ACC112 (cell line): ENCODE results near the gene RNU1-2.

Source experiments
- H2AFZ ChIP-seq: fragments of 200-600 bp; sonication (generic); one replicate; pipeline ENCODE4 v1.6.0; 2017; ENCODE audit warnings: antibody characterized with exemption, low read length; ENCODE audit not compliant: unreplicated experiment
- H3K27ac ChIP-seq: fragments of 200-600 bp; sonication (generic); 2 replicates; pipeline ENCODE4 v1.5.1; 2014; ENCODE audit warnings: low read depth, mild to moderate bottlenecking, antibody characterized with exemption, low read length, moderate library complexity
- H3K27me3 ChIP-seq: fragments of 200-600 bp; sonication (generic); 2 replicates; pipeline ENCODE4 v1.6.1; 2014; ENCODE audit warnings: mild to moderate bottlenecking, antibody characterized with exemption, low read length, moderate library complexity, mixed read lengths; ENCODE audit not compliant: insufficient read depth
- H3K36me3 ChIP-seq: fragments of 200-600 bp; sonication (generic); 2 replicates; pipeline ENCODE4 v1.6.1; 2016; ENCODE audit warnings: mild to moderate bottlenecking, antibody characterized with exemption, low read length, moderate library complexity, mixed read lengths; ENCODE audit not compliant: insufficient read depth
- H3K4me1 ChIP-seq: fragments of 200-600 bp; sonication (generic); one replicate; pipeline ENCODE4 v1.6.1; 2016; ENCODE audit warnings: low read length, mixed read lengths; ENCODE audit not compliant: insufficient read depth, unreplicated experiment, control insufficient read depth
- H3K4me3 ChIP-seq: fragments of 200-600 bp; sonication (generic); 2 replicates; pipeline ENCODE4 v1.5.1; 2014; ENCODE audit warnings: mild to moderate bottlenecking, low read depth, low read length
- H3K79me2 ChIP-seq: fragments of 200-600 bp; sonication (generic); one replicate; pipeline ENCODE4 v1.6.0; 2016; ENCODE audit warnings: low read length; ENCODE audit not compliant: control insufficient read depth, unreplicated experiment, insufficient read depth

The RNU1-2 gene

DNA sequence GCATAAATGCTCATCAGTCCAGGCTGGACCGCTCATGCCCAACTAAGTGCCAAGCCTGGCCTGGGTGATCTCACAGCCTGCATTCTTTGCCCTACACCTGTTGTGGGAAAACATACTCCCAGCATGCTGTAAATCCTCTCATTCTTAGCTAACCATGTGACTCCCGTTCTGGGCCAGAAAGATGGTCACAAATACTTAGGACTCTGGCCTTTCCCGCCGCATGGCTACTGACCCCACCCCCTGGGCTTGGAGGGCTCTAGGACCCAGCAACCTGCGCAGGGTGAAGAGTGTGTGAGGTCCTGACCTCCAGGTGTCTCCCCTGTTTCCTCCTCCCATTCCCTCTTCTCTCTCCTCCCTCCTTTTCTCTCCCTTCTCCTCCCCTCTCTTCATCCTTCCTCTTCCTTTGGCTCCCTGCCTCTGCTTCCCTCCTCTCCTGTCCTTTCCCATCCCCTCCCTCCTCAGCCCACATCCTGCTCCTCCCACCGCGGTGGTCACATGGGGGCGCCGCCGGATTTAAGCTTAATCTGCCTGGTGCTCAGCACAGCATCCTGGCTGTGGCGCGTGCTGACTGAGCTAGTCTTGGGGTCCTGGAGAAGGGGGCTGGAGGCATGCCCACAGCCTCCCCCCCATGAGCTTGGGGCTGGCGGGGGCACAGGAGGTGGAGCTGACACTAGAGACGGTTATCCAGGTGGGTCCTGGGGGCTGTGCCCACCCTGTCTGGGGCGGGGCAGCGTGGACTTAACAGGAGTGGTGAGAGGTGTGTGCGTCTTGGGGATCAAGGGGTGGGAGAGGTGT lies 25.8 kb downstream of the RNU1-2 start, which contains the start of gene CROCC:
Gene CROCC, plus strand, starts transcription at position 541 of the 795 bp plus-strand sequence. Its CDS starts 88 bp downstream, at position 629.
- Histone ChIP-seq H3K4me3 (no peak within 1 kb of the TSS), H2AFZ (no peak within 1 kb of the TSS), H3K36me3 (no peaks in the 10 kb centered on the region), H3K27me3 (no peaks in the 10 kb centered on the region), H3K79me2 (no peaks in the 10 kb centered on the region), H3K27ac (no peak within 1 kb of the TSS), H3K4me1 (no peaks in the 10 kb centered on the region)

DNA sequence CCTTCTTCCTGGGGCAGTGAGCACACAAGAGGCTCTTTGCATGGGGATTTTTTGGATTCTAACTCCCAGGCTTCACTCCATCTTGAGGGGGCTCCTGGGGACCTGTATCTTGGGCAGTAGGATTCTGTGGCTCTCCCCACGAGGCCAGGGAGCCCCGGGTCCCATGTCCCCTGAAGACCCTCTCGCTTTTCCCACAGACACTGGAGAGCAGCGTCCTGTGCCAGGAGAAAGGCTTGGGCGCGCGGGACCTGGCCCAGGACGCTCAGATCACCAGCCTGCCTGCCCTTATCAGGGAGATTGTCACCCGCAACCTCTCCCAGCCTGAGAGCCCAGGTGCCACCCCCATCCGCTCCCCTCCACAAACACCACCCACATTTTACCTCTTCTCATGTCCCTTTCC lies 26.7 kb downstream of the RNU1-2 start:
- Histone ChIP-seq H3K27ac (no peak overlapping the region), H3K4me1 (no peaks in the 10 kb centered on the region), H3K36me3 (no peaks in the 10 kb centered on the region), H2AFZ (no peak overlapping the region), H3K79me2 (no peaks in the 10 kb centered on the region), H3K4me3 (no peak overlapping the region), H3K27me3 (no peaks in the 10 kb centered on the region)

DNA sequence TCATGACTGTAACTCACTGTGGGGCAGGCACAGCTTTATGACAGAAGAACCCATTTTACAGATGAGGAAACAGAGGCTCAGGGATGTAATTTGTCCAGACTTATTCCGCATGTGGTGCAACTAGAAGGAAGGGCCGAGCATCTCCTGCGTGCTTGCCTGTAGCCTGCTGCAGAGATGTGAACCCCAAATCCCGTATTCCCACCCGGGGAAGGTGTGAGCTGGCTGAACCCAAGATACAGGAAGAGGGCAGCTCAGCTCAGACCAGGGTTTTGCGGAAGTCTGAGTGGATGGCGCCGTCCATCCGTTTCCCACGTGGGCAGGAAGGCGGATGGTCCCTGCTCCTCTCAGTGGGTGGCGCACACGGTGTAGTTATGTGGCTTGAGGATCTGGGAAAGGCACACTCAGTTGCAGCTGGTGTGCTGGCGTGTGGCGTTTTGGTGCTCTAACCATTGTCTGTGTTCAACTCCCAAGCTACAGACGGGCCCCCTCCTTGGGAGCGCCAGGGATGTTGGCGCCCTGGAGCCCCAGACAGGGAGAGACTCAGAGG lies 27.2 kb downstream of the RNU1-2 start:
- Histone ChIP-seq H3K4me3 (no peak overlapping the region), H3K27me3 (no peaks in the 10 kb centered on the region), H3K27ac (no peak overlapping the region), H3K36me3 (no peaks in the 10 kb centered on the region), H2AFZ (no peak overlapping the region), H3K4me1 (no peaks in the 10 kb centered on the region), H3K79me2 (no peaks in the 10 kb centered on the region)

DNA sequence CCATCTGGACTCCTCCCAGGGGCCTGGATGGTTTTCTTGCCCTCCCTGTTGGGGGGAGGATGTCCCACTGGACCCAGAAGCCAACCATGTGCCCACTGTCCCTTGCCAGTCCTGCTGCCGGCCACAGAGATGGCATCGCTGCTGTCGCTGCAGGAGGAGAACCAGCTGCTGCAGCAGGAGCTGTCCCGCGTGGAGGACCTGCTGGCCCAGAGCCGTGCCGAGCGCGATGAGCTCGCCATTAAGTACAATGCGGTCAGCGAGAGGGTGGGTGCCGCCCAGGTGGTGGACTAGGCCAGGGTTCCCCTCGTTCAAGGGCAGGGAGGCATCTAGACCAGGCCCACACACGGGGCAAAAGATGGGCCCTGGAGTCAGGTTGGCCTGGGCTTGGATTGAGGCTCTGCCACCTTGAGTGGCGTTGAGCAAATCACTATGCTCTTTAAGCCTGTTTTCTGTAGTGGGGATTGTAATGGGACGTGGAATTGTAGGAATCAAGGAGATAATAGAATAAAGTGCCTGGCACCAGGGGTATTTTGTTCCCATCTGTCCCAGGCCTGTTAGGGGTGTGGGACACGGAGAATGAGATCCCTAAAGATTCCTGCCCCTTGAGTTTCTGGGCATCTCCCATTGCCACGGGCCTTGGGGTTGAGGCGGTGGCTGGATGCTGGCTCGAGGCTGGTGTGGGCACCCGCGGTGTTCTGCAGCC lies 28.6 kb downstream of the RNU1-2 start:
- Histone ChIP-seq H3K4me1 (no peaks in the 10 kb centered on the region), H2AFZ (no peak overlapping the region), H3K4me3 (no peak overlapping the region), H3K36me3 (no peaks in the 10 kb centered on the region), H3K27me3 (no peaks in the 10 kb centered on the region), H3K79me2 (no peaks in the 10 kb centered on the region), H3K27ac (no peak overlapping the region)

DNA sequence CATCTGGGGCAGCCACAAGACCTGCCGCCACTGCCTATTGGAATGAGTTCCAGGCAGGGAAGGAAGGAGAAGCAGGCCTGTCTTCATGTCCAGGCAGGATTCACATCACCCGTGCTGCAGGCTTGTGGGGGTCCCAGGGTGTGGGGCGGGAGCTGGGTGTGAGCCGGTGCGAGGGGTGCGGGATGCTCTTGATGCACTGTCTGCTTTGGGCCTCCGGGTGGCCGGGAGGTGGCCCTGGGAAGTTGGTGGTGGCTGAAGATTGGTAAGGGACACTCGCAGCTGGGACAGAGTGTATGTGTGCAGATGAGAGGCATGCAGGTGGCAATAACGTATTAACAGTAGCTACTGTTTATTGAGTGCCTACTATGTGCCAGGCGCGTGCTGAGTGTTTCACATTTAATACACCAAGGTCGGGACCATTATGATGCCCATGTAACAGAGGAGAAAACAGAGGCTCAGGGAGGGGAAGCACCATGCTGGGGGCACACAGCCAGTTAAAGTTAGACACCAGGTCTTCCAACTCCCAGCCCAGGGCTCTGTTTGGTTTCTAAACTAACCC lies 29.2 kb downstream of the RNU1-2 start:
- Histone ChIP-seq H3K27ac (no peak overlapping the region), H2AFZ (no peak overlapping the region), H3K4me1 (no peaks in the 10 kb centered on the region), H3K27me3 (no peaks in the 10 kb centered on the region), H3K4me3 (no peak overlapping the region), H3K79me2 (no peaks in the 10 kb centered on the region), H3K36me3 (no peaks in the 10 kb centered on the region)

DNA sequence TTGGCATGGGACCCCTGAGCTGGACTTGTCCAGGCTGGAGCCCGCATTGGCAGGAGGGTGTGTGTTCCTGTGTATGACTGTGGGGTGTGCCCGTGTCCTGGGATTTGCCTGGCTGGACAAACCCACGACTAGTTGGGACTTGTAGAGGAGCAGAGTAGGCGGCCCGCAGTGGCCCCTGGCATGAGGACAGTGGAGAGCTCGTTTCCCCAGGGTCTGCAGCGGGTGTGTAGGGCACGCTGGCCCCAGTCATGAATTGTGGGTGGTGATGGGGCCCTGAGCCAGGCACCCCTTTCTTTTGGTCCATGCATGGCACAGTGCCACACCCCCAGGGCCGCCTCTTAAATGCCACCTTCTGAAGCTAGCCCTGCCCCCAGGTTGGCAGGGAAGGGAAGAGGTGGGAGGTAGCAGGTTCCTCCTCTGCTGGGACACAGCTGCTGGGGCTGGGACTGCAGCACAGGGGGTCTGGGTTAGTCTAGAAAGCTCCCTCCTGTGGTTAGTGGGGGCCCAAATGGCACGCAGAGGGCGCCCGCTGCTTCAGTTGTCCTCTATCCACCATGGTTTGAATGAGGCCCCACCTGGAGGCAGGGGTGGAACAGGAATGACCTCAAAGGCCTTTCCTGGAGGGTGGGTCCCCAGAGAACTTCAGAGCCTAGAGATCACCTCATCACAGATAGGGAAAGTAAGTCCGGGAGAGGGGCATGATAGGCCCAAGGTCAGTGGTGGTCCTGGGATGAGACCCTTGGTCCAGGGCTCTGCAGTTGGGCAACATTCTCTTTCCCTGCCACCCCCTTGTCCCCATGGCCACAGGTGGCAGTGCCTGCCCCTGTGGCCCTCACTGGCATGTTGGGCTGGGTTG lies 30.1 kb downstream of the RNU1-2 start:
- Histone ChIP-seq H3K4me3 (no peak overlapping the region), H3K4me1 (no peaks in the 10 kb centered on the region), H3K79me2 (no peaks in the 10 kb centered on the region), H3K27me3 (no peaks in the 10 kb centered on the region), H3K27ac (no peak overlapping the region), H3K36me3 (no peaks in the 10 kb centered on the region), H2AFZ (no peak overlapping the region)

DNA sequence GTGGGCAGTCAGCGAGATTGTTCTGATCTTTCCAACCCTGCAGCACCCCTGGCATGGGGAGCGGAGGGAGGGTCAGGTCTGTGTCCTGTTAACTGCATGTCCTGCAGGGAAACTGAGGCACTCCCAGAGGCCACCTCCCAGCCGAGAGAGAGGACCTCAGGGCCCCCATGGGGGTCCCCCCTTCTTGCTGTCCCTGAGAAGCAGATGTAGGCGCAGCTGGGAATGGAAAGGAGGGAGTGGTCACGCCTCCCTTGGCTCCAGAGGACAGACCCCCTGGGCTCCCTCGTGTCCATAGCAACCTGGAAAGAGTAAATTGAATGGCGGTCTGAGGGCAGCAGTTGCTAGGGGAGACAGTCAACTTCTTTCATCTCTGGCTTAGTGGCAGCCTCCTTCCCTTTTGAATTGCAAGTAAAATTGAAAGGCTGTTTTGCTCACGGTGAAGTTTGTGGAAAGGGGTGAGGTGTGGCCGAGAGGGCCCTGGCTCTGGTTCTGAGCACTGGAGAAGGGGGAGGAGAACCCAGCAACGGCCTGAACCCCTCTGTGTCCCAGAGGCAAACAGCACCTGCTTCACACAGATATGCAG lies 30.8 kb downstream of the RNU1-2 start:
- Histone ChIP-seq H3K27ac (no peak overlapping the region), H3K4me1 (no peaks in the 10 kb centered on the region), H3K79me2 (no peaks in the 10 kb centered on the region), H2AFZ (no peak overlapping the region), H3K27me3 (no peaks in the 10 kb centered on the region), H3K4me3 (no peak overlapping the region), H3K36me3 (no peaks in the 10 kb centered on the region)

DNA sequence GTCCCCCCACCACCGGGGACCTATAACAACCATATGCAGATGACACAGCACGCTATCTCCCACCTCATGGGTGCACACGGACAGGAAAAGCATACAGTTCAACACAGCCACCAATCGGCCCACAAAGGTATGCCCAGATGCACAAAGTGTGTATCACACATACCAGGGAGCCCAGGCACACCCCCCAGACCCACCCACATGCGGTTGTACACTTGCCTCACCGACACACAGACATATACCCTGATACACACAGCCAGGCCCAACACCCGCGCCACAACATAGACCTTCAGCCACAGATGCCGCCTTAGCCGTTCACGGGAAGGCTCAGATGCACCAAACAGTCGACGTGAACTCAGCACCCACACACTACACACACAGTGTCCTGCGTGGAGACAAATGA lies 31.5 kb downstream of the RNU1-2 start:
- Histone ChIP-seq H3K4me3 (no peak overlapping the region), H3K27me3 (no peaks in the 10 kb centered on the region), H2AFZ (no peak overlapping the region), H3K4me1 (no peaks in the 10 kb centered on the region), H3K36me3 (no peaks in the 10 kb centered on the region), H3K27ac (no peak overlapping the region), H3K79me2 (no peaks in the 10 kb centered on the region)

DNA sequence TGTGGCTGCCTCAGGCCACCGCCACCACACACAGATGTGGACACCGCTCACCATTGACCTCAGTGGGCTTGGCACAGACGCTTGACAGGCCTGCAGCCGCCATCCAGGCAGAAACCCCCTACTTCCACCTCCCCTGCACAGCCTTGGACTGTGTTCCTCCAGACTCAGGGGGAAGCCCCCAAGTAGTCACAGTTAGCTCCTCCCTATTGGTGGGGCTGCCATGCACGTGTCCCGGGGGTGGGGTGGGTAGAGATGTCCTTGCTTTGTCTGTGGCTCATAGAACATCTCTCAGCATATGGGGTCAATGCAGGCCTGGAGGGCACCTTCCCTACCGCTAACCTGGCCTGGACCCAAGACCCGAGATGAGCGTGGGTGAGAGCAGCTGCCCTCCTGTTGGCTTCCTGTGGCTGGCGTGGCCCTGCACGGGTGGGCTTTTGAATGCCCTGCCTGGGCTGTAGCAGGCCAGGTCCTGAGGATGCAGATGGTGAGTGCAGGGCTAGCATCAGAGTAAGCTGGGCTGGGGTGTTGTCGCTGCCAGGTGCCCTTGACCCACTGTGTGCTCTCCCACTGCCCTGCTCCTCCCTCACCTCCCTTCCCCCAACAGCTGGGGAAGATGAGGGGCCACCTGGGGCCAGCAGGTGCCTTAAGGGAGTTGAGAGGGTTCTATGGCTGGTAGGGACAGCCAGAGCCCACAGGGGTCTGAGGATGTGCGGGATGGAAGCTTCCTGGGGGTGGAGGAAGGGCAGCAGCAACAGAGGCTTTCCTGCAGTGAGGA lies 32.1 kb downstream of the RNU1-2 start:
- Histone ChIP-seq H3K4me1 (no peaks in the 10 kb centered on the region), H3K36me3 (no peaks in the 10 kb centered on the region), H3K27me3 (no peaks in the 10 kb centered on the region), H2AFZ (no peak overlapping the region), H3K27ac (no peak overlapping the region), H3K4me3 (no peak overlapping the region), H3K79me2 (no peaks in the 10 kb centered on the region)
